Fibroblast of the conjunctiva (primary cell): ENCODE measurements around the gene MYPOP.

Experiments
- DNase-seq: peaks from one replicate; pipeline ENCODE4 v3.0.0-alpha.2; 2010; ENCODE audit warnings: low read depth

MYPOP gene

GRCh38 chr19:45901912-45902650, at the start of gene MYPOP:
MYPOP (minus strand) TSS chr19:45902613; CDS start chr19:45901773, 840 bp downstream.
- DNase-seq: no peak

DNA sequence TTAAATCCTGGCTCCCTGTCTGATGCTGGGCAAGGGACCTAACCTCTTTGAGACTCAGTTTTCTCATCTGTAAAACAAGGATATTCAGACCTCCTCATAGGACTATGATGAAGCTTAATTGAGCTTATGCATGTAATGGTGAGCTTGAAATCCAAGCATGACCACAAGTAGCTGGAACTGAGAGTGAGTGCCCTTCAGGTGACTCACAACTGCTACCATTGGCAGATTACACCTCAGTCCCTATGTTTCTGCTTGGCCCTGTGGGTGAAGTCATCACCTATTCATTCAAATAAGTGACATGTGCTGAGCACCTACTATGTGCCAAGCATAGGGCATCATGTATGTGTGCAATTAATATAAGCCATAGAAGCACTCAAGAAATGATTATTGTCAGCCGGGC, 45.5 kb upstream of the MYPOP start:
- no peak for DNase-seq

DNA sequence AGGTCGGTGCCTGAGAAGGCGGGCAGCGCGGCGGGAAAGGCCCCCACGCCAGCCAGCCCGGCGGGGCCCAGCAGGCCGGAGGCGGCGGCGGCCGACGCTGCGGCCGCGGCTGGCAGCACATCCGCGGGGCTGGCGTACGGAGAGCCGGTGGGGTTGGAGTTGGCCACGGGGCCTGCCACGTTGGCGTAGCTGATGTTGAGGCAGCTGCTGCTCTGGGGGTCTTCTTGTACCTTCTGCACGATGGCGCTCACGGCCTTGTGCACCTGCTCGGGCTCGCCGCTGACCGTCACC, 38.0 kb upstream of the MYPOP start:
- DNase-seq: no peak

DNA sequence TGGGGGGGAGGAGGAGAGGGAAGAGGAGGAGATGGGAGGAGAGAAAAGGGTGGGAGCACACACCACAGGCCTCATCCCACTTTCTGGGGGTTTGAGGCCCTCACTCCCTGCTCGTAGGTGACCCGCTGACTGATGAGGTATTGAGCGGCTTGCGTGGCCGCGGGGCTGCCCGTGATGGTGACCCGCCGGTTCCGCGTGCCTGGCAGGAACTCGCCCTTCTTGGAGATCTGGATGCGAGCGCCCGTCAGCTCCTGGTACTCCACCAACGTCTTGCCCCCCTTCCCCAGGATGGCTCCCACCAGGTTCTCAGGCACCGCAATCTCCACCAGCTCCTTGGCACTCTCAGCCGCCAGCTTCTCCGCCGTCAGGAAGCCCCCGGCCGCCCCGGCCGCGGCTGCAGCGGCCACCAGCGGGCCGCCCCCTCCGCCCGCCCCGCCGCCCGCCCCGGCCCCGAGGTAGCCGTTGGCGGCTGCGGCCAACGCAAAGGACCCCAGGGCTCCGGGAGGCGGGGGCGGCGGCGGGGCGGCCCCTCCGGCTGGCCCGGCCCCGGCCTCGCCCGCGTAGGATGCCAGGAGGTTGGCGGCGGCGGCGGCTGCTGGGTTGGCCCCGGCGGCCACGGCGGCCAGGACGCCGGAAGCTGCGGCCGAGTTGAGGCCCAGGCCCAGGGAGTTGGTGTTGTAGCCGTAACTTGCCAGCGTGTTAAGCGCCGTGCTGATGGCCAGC, 37.5 kb upstream of the MYPOP start:
- DNase-seq: no peak

- no peak for DNase-seq
Measured at GRCh38 chr19:45938733-45939319, 36.4 kb upstream of the MYPOP start.

GRCh38 chr19:45935267-45935666, 32.9 kb upstream of the MYPOP start:
- DNase-seq: no peak

DNA sequence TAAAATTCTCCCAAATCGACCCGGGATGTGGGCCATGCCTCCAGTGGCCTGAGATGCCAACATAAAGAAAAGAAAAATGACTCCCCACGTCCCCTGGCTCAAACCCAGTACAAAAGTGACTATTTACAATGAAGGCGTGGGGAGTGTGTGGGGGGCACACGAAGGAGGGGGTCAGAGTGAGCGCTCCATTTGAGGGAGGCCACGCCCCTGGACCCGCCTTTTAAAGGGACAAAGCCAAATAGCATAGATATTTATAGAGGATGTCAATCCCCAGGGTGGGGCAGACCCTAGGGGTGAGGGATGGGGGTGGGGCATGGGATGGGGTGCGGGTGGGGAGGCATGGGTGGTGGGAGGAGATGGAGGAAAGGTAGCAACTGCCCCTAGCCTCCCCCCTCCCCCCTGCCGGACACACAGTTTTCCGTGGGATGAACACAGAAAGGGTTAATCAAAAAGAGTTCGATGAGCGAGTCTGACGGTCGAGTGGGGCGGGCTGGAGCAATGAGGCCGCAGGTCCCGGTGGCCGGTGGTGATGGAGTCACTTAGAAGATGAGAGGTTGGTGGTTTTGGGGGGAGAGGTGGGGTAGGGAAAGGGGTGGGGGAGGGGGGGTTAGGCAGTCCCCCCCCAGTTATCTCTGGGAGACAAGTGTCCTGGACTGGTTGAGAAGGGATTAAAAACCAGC, 32.3 kb upstream of the MYPOP start:
- no peak for DNase-seq

DNA sequence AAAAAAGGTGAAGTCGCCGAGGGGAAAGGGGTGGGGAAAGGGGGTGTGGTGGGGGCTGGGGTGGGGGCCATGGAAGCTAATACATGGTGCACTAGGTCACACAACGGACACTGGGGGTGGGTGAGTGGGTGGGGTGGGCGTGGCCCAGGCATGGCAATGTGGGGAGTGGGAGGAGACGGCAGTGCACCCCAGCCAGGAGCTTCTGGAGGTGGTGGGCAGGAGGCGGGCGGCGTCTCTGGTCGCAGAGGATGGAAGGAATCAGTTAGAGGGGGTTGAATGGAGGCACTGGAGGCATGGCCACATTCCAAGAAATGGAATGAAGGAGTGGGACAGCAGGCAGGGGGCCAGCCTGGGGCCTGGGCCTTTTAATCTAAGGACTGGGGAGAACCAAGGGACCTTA, 31.3 kb upstream of the MYPOP start:
- no peak for DNase-seq

DNA sequence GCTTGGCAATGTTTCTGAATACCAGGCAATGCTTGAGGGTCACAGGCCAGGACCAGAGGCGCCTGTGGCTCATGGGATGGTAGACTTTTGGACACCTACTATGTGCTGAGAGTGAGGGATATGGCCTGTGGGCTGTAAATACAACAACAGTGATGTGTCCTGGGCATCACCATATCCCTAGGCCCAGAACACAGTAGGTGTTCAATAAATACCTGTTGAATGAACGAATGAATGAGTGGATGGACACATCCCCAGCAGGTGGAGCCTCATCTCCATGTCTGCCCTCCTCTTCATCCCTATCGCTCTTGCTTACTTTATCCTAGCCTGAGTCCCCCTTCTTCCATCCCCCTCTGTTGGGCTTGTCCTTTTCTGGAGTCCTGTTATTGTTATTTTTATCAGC, 28.6 kb upstream of the MYPOP start:
- no peak for DNase-seq

- DNase-seq: no peak
Measured at GRCh38 chr19:45929247-45929646, 26.8 kb upstream of the MYPOP start.

DNA sequence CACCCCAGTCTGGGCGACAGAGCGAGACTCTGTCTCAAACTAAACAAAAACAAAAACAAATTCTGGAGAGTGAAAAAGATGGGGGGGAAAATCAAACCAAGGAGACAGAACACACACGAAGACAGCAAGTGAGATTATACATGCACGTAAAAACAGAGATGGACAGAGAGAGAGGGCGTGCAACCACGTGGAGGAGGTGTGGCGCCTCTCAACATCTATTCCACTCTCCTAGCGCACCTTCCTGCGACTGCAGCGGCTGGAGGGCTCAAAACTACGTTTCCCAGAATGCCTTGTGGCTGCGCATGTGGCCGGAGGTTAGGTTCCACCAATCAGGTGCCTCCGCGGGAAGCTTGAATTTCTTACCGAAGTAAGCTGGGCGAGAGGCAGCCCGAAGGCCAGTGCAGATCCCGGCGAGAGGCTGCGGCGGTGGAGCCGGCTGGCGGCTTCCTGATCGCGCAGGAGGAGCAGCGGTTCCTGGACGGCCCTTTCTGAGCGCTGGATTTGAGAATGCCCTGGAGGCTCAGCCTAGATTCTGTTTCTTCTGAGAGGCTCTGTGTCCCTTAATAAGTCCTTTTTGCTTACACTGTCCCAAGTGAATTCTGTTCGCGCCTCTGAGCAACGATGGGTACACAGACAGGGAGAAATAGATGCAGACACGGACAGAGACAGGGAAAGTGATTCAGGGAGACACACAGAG, 25.3 kb upstream of the MYPOP start:
- DNase-seq: peak; percentile 72

- DNase-seq: no peak
Measured at GRCh38 chr19:45924891-45925447, 22.6 kb upstream of the MYPOP start.

DNA sequence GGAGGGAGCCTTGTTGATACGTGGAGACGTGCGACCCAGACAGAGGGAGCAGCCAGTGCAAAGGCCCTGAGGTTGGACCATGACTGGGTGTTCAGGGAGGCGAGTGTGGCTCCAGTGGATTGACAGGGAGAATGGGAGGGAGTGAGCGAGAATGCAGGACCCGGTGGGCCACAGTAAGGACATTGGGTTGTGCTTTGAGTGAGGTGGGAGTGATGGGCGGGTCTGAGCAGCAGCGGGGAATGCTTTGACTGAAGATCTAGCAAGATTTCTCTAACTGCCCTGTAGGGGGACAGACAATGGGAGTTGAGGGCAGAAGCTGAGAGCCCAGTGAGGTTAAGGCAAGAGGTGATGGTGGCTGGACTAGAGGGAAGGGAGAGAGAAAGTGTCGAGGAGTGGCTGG, 19.9 kb upstream of the MYPOP start:
- no peak for DNase-seq

GRCh38 chr19:45920458-45920857, 18.0 kb upstream of the MYPOP start:
- DNase-seq: no peak

GRCh38 chr19:45919678-45920077, 17.3 kb upstream of the MYPOP start:
- DNase-seq: no peak

DNA sequence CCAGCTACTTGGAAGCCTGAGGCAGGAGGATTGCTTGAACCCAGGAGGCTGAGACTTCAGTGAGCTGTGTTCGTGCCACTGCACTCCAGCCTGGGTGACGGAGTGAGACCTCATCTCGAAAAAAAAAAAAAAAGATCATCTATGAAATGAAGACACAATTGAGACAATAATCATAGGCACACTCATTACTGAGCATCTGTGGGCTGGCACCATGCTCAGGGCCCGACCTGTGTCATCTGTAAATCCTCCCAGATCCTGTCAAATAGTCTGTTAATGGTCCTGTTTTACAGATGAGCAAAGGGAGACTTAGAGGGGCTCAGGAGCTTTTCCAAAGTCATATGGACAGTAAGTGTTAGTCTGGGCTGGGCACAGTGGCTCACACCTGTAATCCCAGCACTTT, 16.3 kb upstream of the MYPOP start:
- DNase-seq: no peak

DNA sequence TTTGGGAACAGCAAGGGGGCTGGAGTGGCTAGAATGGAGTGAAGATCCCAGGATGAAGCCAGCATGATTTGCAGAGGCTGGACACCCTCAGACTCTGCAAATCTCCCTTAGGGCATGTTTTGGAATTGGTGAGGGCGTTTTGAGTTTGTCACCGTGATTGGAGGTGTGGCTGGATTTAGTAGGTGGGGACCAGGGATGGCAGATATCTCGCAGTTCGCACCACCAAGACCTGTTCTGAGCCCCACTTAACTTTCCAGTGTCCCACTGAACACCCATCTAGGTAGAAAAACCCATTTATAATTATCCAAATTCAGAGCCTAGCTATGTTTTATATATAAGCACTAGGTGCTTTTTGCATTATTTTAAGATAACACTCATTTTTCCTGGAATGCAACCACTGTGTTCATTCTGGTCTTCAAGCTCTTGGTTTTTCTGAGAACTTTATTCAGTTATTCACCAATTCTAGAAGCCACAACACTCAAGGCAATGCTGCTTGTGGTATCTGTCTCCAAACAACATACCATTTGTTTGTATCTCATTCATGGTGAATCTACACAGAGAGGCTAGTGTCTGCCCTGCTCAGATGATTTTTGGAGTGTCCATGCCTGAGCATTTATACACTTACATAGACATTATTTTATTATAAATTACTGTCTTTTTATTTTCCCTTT, 15.1 kb upstream of the MYPOP start:
- DNase-seq: no peak

DNA sequence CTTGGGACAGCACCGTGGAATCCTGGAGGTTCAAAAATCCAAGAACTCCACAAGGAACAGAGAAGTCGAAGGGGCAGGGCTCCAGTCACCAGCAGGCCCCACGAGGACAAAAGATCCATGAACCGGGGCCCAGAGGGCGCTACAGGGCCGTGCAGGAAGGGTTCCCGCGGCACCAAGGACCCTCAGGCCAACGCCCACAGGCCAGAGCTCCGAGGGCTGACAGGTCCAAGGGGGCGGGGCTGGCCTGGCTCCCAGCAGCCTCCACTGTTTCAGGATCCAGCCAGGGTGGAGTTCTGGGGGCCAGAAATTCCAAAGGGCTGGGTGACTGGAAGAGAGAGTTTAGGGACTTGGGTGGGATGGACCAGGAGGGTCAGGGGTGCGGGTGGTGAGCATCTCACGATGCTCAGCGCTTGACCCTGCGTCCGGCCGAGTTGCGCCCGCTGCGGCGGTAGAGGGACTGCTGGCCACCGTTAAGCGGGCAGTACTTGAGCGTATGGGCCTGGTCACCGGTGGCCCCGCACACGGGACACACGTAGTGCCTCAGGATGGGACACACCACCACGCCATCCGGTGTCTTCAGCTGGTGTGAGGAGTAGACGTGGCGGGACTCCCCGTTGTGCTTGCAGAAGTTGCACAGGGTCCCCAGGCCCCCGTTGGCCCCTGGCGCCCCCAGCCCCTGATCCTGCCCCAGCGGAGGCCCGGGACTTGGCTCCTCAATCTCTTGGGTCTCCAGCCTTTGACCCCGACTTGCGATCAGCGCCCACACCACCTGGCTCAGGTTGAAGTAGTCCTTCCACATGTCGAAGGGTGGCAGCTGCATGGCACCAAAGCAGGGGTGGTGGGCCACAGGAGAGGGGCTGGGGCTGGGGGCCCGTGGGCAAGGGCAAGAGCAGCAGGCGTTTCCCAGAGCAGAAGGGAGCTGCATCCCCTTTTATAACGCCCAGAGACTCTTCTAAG, 11.7 kb upstream of the MYPOP start, which contains the start of gene NANOS2:
Gene NANOS2 (minus strand): TSS at position 905 of the 957 bp plus-strand sequence. CDS start 85 bp downstream, at position 820.
- no peak for DNase-seq

DNA sequence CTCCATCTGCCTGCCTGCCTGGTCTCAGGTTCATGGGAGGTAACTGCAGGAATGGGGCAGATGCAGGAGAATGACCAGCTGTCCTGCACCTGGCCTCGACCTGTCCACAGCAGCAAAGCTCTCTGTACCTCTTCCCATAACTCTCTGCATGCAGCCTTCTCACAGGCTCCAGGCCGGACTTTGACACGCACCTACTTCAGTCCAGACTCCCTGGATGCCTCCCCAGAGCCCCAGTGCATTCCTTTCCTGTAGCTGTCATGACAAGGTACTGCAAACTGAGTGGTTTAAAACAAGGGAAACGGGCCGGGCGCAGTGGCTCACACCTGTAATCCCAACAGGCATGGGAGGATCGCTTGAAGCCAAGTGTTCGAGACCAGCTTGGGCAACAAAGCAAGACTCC, 8.9 kb upstream of the MYPOP start:
- DNase-seq: no peak

GRCh38 chr19:45908956-45909355, 6.5 kb upstream of the MYPOP start:
- DNase-seq: no peak
